Hepatocyte (in vitro differentiated cells): Measurements from ENCODE around the gene GTPBP3.

Experiments used
- CTCF ChIP-seq: fragments of 200-600 bp; sonication (generic); IDR thresholded peaks from 2 replicates; pipeline ENCODE4 v1.5.1; 2016; ENCODE audit warnings: antibody characterized with exemption, mild to moderate bottlenecking; ENCODE audit not compliant: poor library complexity
- EZH2 ChIP-seq: fragments of 200-600 bp; sonication (generic); IDR thresholded peaks from 2 replicates; pipeline ENCODE4 v1.6.1; 2016; ENCODE audit warnings: antibody characterized with exemption, mild to moderate bottlenecking, borderline replicate concordance

DNA sequence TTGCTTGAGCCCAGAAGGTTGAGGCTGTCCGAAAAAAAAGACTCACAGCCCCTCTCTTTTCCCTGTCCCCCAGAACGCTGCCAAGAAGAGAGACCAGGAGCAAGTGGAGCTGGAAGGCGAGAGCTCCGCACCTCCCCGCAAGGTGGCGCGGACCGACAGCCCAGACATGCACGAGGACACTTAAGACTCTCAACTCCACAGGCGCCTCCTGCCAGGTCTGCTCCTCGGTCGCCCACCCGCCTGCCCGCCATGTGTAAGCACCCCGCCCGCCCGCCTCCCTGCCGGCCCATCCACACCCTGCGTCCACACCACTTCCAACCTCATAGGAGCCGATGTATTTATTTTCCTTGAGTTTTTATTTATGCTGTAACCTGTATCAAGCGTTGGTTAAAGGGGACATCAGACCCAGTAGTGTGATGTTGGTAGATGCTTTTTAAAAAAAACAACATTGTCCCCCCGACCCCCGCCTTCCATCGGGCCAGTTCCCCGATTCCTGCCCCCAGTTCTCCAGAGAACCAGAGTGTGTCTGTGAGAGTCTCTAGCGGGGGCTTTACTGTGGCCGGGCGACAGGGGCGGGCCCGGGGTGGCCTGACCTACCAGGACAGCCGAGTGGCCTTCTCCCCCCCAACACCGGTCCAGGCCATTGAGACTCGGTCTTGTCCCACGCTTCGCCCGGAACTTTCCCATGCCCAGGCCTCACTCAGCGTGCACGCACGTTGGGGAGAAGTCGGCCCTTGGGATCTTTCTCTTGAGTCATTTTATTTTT, 17.7 kb upstream of the GTPBP3 start:
- TF ChIP-seq CTCF = no peak
- TF ChIP-seq EZH2 = no peak
